HG03342 (cell line): ENCODE data around the gene C2orf72.
"Not testable (repeated sequence)": the region's sequence is repeated elsewhere in the genome, so short reads cannot be mapped to it uniquely, and the experiment has no call there.

Source experiments
- ATAC-seq: cut with Tn5 transposase; IDR thresholded peaks from one replicate; pipeline ENCODE4 v1.9.1; 2021; ENCODE audit warnings: mild to moderate bottlenecking, moderate library complexity; ENCODE audit not compliant: unreplicated experiment

The C2orf72 gene

GRCh38 chr2:231067531-231067930 is 30.2 kb downstream of the C2orf72 start:
- ATAC-seq, result not testable (repeated sequence)

- no peak for ATAC-seq
Observed at GRCh38 chr2:231068525-231069222, 31.4 kb downstream of the C2orf72 start.

- no peak for ATAC-seq
Observed at GRCh38 chr2:231069379-231070054, 32.2 kb downstream of the C2orf72 start.

- no peak for ATAC-seq
Observed at GRCh38 chr2:231084565-231084964, 47.2 kb downstream of the C2orf72 start.

GRCh38 chr2:231088754-231089153 is 51.4 kb downstream of the C2orf72 start:
- no peak for ATAC-seq

- no peak for ATAC-seq
Observed at GRCh38 chr2:231093933-231094332, 56.6 kb downstream of the C2orf72 start.

GRCh38 chr2:231094736-231095346 is 57.5 kb downstream of the C2orf72 start:
- ATAC-seq, result no peak
